ENCODE results near the gene CD3G.
A peak's percentile ranks its signal among the peaks of the same experiment; 100 is the strongest.
"Not testable (repeated sequence)": the region's sequence is repeated elsewhere in the genome, so short reads cannot be mapped to it uniquely, and the experiment has no call there.

Gene CD3G

DNA sequence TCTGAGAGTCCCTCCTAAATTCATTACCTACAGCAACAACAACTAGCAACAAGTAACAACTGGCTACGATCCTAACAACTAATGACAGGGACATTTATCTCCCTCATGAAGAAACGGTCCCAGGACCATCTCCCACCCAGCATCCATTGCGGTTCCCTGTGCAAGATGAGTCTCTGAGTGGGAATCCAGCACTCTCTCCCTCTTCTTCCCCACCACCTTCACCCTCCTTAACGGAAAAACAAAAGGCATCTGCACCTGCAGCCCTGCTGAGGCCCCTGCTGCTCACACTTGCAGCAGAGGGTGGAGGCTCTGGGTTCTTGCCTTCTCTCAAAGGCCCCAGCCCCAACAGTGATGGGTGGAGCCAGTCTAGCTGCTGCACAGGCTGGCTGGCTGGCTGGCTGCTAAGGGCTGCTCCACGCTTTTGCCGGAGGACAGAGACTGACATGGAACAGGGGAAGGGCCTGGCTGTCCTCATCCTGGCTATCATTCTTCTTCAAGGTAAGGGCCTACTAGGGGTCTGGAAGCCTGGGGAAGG, at the start of gene CD3G:
Gene CD3G, plus strand, starts transcription at position 364 of the 535 bp plus-strand sequence. Its CDS starts 80 bp downstream, at position 444.
- DNase-seq, result no peak

- no peak for DNase-seq
Measured at GRCh38 chr11:118295199-118295598, 48.9 kb upstream of the CD3G start.

DNA sequence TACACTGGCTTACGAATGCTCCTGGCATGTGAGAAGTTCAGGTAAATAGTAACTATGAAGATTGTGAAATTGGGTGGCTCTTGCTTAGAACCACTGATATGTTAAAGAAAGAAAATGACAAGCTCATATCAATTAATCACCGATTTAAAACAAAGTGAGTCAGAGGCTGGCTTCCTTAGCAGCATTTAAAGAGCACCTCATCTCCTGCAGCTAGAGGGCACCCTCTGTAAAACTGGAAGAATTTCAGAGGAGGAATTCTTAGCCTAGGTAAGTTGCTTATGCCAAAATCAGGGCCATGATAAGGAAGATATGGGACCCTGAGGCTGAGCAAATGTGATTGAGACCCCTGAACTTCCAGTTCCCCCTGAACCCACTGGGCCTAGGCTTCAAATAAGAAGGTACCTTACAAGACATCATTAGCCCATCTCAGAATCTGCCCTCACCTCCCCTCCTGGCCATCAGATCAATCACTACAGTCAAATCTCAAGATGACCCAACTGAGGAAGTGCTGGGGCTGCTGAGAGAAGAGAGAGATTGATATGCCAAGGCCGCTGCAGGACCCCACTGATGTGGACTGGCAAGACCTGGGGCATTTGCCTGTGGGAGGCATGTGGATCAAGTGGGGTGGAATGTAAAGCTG, 48.2 kb upstream of the CD3G start:
- no peak for DNase-seq

DNA sequence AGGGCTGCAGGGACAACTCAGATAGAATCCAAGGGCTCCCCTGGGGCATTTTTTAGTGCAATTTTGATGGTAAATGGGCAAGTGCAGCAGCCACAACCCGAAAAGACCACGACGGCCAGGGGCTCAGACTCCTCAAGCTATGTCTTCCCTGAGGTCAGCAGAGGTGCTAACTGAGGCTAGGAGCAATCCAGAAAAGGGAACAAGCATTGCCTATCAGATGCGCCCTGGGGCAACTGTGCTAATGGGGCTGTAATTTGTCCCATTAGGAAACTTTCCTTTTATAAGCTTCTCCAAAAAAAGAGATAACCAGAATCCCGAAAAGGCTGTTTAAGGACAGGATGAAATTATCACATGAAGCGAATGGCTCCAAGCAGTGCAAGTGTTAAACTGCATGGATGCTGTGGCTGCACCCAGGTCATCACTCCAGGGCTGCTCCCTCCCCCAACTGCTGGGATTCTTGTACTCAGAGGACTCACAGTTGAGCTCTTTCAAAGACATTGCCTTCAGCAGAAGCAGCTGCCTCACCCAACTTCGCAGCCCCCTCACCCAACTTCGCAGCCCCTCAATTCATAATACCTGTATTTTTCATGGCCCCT, 42.4 kb upstream of the CD3G start:
- DNase-seq, result no peak

DNA sequence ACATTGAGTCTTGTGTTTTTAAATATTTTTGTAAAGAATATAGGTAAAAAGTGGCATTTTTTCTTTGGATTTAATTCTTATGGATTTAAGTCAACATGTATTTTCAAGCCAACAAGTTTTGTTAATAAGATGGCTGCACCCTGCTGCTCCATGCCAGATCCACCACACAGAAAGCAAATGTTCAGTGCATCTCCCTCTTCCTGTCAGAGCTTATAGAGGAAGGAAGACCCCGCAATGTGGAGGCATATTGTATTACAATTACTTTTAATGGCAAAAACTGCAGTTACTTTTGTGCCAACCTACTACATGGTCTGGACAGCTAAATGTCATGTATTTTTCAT, 39.9 kb upstream of the CD3G start:
- DNase-seq, result no peak

- peak; percentile 62 for DNase-seq
Measured at GRCh38 chr11:118304568-118305248, 39.4 kb upstream of the CD3G start, which contains the start of gene CD3E. Gene CD3E, plus strand, starts transcription at chr11:118304730. Its CDS starts 223 bp downstream, at chr11:118304953.

- no peak for DNase-seq
Measured at GRCh38 chr11:118305726-118306125, 38.4 kb upstream of the CD3G start.

DNA sequence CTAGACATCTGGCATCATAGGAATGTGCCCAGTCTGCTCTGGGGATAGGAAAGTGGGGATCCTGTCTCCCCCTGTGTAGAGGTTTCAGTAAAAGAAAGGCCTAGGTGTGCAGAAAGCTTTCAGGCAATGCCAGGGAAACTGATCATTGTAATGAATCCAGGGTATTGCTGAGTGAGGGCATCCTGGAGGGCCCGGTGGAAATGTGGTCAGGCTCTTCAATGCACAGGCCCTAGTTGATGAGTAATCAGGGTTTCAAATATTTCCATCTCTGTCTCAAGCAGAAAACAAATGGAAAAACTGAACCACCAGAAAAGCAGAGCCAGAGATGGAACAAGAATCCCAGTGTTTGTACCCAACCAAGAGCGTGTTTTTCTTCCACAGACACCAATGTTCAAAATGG, 37.6 kb upstream of the CD3G start:
- DNase-seq, result no peak

DNA sequence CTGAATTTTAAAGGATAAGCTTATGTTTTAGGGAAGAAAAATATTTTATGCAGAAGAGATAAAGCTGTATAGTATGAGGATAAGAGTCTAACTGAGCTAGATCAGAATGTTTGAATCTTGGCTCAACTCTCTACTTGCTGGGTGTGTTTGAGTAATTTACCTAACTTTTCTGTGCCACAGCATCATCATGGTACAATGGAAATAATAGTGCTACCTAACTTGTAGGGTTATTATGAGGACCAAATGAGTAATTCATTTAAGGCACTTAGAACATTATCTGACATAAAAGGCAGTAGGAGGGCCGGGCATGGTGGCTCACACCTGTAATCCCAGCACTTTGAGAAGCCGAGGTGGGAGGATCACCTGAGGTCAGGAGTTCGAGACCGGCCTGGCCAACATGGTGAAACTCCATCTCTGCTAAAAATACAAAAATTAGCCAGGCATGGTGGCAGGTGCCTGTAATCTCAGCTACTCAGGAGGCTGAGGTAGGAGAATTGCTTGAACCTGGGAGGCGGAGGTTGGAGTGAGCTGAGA, 35.1 kb upstream of the CD3G start:
- DNase-seq, result not testable (repeated sequence)

DNA sequence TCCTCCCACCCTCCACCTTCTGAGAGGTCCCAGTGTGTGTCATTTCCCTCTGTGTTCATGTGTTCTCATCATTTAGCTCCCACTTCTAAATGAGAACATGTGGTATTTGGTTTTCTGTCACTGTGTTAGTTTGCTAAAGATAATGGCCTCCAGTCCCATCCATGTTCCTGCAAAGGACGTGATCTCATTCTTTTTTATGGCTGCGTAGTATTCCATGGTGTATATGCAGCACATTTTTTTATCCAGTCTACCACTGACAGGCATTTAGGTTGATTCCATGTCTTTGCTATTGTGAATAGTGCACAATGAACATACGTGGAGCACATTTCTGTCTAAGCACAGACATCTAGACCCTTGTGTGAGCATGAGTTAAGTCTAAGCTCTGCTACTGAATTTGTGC, 33.9 kb upstream of the CD3G start:
- no peak for DNase-seq

- no peak for DNase-seq
Measured at GRCh38 chr11:118310781-118311485, 33.2 kb upstream of the CD3G start.

GRCh38 chr11:118311518-118311917, 32.6 kb upstream of the CD3G start:
- no peak for DNase-seq

GRCh38 chr11:118312328-118312727, 31.8 kb upstream of the CD3G start:
- DNase-seq, result no peak

DNA sequence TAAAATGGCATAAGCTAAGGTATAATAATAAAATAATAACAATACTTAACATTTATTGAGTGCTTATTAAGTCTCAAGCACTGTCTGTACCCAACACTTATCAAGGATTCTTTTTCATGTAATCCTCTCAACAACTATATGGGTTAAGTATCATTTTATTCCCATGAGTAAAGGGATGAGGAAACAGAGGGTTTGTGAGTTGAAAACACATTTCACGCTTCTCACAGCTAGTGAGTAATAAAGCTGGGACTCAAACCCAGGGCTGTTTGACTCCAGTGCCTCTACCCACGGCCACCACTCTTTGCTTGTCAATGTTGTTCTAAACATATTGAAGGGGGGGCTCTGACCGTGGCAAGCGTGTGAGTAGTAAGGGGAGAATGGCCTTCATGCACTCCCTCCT, 30.9 kb upstream of the CD3G start:
- no peak for DNase-seq

DNA sequence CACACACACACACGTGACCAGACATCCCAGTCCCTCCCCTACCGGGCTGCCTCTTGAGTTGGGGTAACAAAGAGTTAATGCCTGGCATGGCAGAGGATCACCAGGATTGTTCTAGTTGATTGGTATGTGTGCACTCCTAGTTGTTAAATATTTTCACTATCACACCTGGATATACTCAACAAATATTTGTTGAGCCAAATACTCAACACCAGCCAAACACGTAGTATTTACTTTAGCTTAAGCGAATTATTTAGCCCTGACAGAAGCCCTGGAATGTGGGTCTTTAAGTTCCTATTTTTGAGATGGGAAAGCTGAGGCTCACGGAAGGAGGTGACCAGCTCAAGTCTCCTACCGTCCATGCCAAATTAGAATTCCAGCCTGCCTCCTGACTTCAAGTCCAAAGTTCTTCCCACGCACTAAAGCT, 29.1 kb upstream of the CD3G start:
- DNase-seq, result no peak

DNA sequence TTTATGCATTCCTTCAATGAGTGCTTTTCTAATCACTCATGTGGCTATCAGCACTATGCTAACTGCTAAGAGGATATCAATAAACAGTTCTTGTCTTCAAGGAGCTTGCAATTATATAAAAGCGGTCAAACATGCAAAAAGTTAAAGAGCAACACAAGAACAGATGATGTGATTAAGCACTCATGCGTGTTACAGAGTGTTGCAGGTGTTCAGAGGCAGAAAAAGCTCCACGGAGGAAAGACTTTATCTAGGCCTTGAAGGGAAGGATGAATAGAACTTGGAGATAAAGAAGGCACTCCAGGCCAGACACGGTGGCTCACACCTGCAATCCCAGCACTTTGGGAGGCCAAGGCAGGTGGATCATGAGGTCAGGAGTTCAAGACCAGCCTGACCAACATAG, 26.0 kb upstream of the CD3G start:
- DNase-seq, result no peak

DNA sequence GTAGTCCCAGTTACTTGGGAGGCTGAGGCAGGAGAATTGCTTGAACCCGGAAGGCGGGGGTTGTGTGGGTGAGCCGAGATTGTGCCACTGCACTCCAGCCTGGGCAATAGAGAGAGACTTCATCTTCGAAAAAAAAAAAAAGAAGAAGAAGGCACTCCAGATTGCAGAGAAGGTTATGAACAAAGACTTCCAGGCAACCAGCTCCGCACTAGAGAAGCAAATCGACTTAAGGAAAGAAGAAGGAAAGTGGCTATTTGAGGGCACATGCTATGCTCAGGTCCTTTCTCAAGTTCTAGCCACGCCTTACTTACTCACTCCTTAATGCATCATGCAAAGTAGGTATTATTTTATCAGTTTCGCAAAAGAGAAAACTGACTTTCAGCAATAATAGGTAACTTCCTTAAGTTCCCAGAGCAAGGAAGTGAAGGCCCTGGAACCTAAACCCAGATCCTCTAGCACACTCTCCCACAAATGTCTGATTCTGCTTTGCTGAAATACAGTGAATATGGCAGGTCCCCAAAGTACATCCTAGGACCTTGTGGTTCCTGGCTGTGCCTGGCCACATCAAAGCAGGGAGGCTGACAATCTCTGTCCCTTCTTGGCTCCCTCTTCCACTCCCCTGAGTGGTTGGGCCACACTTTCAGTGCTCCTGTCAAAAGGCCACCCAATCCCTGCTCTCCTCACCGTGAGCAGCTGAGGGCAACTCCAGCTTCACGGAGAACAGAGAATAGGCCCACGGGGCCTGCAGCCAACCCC, 25.4 kb upstream of the CD3G start:
- DNase-seq, result no peak

DNA sequence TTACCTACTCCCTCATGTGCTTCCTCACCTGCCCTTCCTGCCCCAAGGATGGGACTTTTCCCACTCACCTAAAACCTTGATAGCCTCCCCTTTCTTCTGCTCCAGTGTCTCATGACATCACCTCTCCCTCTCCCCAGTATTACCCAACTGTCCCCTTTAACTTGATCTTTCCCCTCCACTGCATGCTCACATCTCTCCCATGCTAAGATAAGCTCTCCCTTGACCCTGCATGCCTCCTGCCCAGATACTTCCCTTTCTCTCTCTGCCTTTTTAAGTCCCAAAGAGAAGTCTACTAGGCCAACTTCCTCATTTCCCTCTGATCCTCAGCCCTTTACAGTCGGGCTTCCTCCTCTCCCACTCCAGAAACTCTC, 24.8 kb upstream of the CD3G start:
- DNase-seq, result no peak

DNA sequence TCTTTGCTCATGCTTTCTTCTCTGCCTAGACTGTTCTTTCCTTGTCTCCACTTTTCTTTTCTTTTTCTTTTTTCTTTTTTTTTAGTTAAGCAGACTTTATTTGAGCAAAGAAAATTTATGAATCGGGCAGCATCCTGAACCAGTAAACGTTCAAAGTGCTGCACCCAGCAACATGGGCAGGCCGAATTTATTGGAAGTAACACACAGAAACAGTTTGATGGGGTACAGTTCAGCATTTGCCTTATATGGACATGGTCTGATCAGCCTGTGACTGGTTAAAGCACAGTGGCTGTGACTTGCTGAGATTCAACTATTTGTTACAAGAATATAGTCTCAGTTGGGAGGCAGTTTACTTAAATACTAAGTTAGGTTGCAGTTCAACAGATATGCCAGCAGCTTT, 23.6 kb upstream of the CD3G start:
- DNase-seq, result no peak

- no peak for DNase-seq
Measured at GRCh38 chr11:118321386-118322082, 22.6 kb upstream of the CD3G start.

DNA sequence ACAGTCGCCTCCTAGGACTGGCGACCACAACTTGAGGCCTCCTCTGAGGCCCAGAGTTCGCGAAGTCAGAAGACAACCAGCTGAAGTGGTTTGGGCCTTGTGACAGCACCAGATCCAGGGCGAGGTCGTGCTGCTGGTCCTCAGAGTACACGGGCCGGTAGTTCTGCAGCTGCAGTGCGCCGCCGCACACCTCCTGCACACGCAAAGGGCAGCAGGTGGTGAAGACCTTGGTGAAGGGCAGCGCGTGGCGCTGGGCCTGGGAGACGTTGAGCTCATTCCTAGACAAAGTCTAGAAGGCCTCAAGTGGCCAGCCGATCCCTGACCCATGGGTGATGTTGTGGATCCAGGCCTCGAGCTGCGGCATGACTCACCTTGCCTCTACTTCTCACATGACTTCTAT, 21.4 kb upstream of the CD3G start:
- DNase-seq, result no peak

DNA sequence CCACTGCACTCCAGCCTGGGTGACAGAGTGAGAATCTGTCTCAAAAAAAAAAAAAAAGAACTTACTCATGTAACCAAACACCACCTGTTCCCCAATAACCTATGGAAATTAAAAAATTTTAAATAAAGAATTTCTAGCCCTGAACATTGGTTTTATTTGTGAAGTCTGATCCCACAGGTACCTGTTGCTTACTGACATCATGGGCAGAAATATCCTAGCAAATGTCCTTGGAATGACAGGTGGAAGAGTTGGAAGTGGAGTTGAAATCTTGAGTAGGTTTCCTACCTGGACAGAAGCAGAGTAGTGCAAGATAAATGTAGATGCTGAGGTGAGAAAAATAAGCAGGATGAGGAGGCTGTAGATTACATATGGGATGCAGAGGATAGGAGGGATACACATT, 18.9 kb upstream of the CD3G start:
- no peak for DNase-seq

All from NK-92 treated with Interleukin-12 subunit alpha and Interleukin-12 subunit beta, amount 100 ng/mL, for 24 hours (cell line).